T-cell (primary cell): ENCODE results near the gene ARHGEF16. TPM values are rescaled to one million over a fixed set of nuclear protein-coding genes. Genes with fewer than 3 reads are reported as not detected.

Experiments
- ATAC-seq, 4 experiments: fragments of 200-7000 bp in 3 of 4; fragments of 150-1000 bp in 1 of 4; cut with Tn5 transposase; replicated peaks in 1 of 4; 1 replicate in 3 of 4; 2 replicates in 1 of 4; pipeline ENCODE4 v1.10.0; 2021; ENCODE audit warnings: moderate library complexity in 3 of 4, mild to moderate bottlenecking in 2 of 4, moderate number of reproducible peaks in 1 of 4
- CTCF ChIA-PET, 2 donors: fragments of 300-600 bp; sonication (Branson Sonifier 250); formaldehyde crosslinking; loops; one replicate each; lab custom pipeline; 2022; ENCODE audit warnings: antibody characterized with exemption in 2 of 2; lab: Charles Lee
- POLR2A ChIA-PET, 2 donors: fragments of 300-600 bp; sonication (Branson Sonifier 250); formaldehyde crosslinking; loops; one replicate each; lab custom pipeline; 2022; ENCODE audit warnings: antibody characterized with exemption in 2 of 2; lab: Charles Lee
- DNase-seq, 35 experiments: peaks; one replicate each; pipeline versions ENCODE4 v3.0.0 to v3.0.0-alpha.2; 2013 to 2023
- H3K27ac ChIP-seq: one replicate; pipeline ENCODE4 v1.5.1; 2013; ENCODE audit warnings: low read length
- H3K27me3 ChIP-seq, 2 experiments: replicated peaks in 1 of 2; 1 replicate in 1 of 2; 2 replicates in 1 of 2; pipeline versions ENCODE4 v1.6.1 to v1.7.0; 2013; ENCODE audit warnings: low read length in 1 of 2, mixed read lengths in 1 of 2; ENCODE audit not compliant: control insufficient read depth in 2 of 2, insufficient read depth in 2 of 2; ENCODE audit errors: extremely low read depth in 1 of 2
- H3K36me3 ChIP-seq, 2 donors: 1 replicate in 1 of 2; 2 replicates in 1 of 2; pipeline versions ENCODE4 v1.6.1 to v1.7.0; 2013; ENCODE audit warnings: low read length in 1 of 2; ENCODE audit not compliant: control insufficient read depth in 2 of 2, insufficient read depth in 1 of 2; ENCODE audit errors: extremely low read depth in 1 of 2
- H3K4me1 ChIP-seq, 2 experiments: 1 replicate in 1 of 2; 2 replicates in 1 of 2; pipeline versions ENCODE4 v1.6.1 to v1.7.0; 2013; ENCODE audit warnings: low read length in 2 of 2, mixed read lengths in 1 of 2; ENCODE audit not compliant: insufficient read depth in 2 of 2, control insufficient read depth in 1 of 2; ENCODE audit errors: extremely low read depth in 1 of 2
- H3K4me3 ChIP-seq, 2 donors: 1 replicate in 1 of 2; 2 replicates in 1 of 2; pipeline versions ENCODE4 v1.5.1 to v1.7.0; 2013; ENCODE audit warnings: mild to moderate bottlenecking in 2 of 2, low read length in 1 of 2, moderate library complexity in 1 of 2; ENCODE audit not compliant: control insufficient read depth in 1 of 2; ENCODE audit errors: extremely low read depth in 1 of 2
- H3K9me3 ChIP-seq: 2 replicates; pipeline ENCODE4 v1.7.0; 2013
- H3K27ac Mint-ChIP-seq, 2 donors: one replicate each; pipeline ENCODE4 v1.8.0; 2020 to 2021; ENCODE audit warnings: mild to moderate bottlenecking in 2 of 2, mixed read lengths in 2 of 2
- H3K27me3 Mint-ChIP-seq, 2 donors: one replicate each; pipeline ENCODE4 v1.8.0; 2021 to 2022; ENCODE audit warnings: mixed read lengths in 2 of 2
- H3K36me3 Mint-ChIP-seq: one replicate; pipeline ENCODE4 v1.8.0; 2021; ENCODE audit warnings: mixed read lengths
- H3K4me1 Mint-ChIP-seq, 3 donors: one replicate each; pipeline ENCODE4 v1.8.0; 2020 to 2022; ENCODE audit warnings: mixed read lengths in 3 of 3, mild to moderate bottlenecking in 1 of 3
- H3K4me3 Mint-ChIP-seq, 3 donors: one replicate each; pipeline ENCODE4 v1.8.0; 2020 to 2022; ENCODE audit warnings: mild to moderate bottlenecking in 3 of 3, mixed read lengths in 3 of 3, moderate library complexity in 3 of 3
- H3K9me3 Mint-ChIP-seq, 3 donors: one replicate each; pipeline ENCODE4 v1.8.0; 2020 to 2022; ENCODE audit warnings: mixed read lengths in 3 of 3
- WGBS: methylation state at CpG from one replicate; pipeline ENCODE4 v1.1.5; 2013; ENCODE audit warnings: missing lambda C conversion rate; ENCODE audit not compliant: insufficient coverage; 5-methylcytosine and 5-hydroxymethylcytosine counted together
- total RNA-seq, 35 experiments: library from RNA in 6 of 35; stranded (reverse) in 6 of 35; fragments of 120-200 nt in 1 of 35; gene quantifications; one replicate each; pipeline versions ENCODE4 v1.2.1 to v1.2.4 and lab custom pipeline; 2013 to 2026

Gene ARHGEF16
- total RNA-seq, 5 donors from 2014 or later (not counting 1 experiment from before 2014, with no cell fraction given): 0.22 to 0.44 (median 0.29) TPM; not detected in 1

- ChIA-PET CTCF (no interaction called here), POLR2A (no interaction called here)
- Mint-ChIP-seq H3K27me3 (no peaks in the 10 kb centered on the region), H3K9me3 (no peaks in the 10 kb centered on the region), H3K4me3 (no peak overlapping the region), H3K4me1 (no peaks in the 10 kb centered on the region), H3K36me3 (no peaks in the 10 kb centered on the region), H3K27ac (no peak overlapping the region)
- no peaks in the 10 kb centered on the region for H3K9me3 ChIP-seq
- DNase-seq: no peak
- peaks cover 0 to 6% of the 10 kb centered on the region in 2 donors for H3K36me3 ChIP-seq
- H3K27me3 ChIP-seq: no peaks in the 10 kb centered on the region
- no peak for ATAC-seq
- no peak overlapping the region for H3K27ac ChIP-seq
- WGBS: 89% methylated on average over 15 of the region's 17 CpGs
- no peaks in the 10 kb centered on the region for H3K4me1 ChIP-seq
- no peak overlapping the region for H3K4me3 ChIP-seq
These were observed 47.0 kb downstream of the ARHGEF16 start for GRCh38 chr1:3501437-3501836.

- DNase-seq: peak in 14 of 35 experiments; percentile 10 to 42 (median 20)
- peaks cover 0 to 5% of the 10 kb centered on the region in 2 donors for H3K36me3 ChIP-seq
- WGBS: 89% methylated on average over 18 of the region's 26 CpGs
- Mint-ChIP-seq H3K4me1 (no peaks in the 10 kb centered on the region), H3K9me3 (no peaks in the 10 kb centered on the region), H3K36me3 (no peaks in the 10 kb centered on the region), H3K27me3 (no peaks in the 10 kb centered on the region), H3K4me3 (no peak overlapping the region), H3K27ac (no peak overlapping the region)
- ChIA-PET CTCF (no interaction called here), POLR2A (no interaction called here)
- H3K4me3 ChIP-seq: no peak overlapping the region
- peak in 2 of 4 experiments; percentile 36 to 55 for ATAC-seq
- no peaks in the 10 kb centered on the region for H3K27me3 ChIP-seq
- H3K4me1 ChIP-seq: no peaks in the 10 kb centered on the region
- no peaks in the 10 kb centered on the region for H3K9me3 ChIP-seq
- H3K27ac ChIP-seq: no peak overlapping the region
These were observed 47.6 kb downstream of the ARHGEF16 start for GRCh38 chr1:3501856-3502640.

DNA sequence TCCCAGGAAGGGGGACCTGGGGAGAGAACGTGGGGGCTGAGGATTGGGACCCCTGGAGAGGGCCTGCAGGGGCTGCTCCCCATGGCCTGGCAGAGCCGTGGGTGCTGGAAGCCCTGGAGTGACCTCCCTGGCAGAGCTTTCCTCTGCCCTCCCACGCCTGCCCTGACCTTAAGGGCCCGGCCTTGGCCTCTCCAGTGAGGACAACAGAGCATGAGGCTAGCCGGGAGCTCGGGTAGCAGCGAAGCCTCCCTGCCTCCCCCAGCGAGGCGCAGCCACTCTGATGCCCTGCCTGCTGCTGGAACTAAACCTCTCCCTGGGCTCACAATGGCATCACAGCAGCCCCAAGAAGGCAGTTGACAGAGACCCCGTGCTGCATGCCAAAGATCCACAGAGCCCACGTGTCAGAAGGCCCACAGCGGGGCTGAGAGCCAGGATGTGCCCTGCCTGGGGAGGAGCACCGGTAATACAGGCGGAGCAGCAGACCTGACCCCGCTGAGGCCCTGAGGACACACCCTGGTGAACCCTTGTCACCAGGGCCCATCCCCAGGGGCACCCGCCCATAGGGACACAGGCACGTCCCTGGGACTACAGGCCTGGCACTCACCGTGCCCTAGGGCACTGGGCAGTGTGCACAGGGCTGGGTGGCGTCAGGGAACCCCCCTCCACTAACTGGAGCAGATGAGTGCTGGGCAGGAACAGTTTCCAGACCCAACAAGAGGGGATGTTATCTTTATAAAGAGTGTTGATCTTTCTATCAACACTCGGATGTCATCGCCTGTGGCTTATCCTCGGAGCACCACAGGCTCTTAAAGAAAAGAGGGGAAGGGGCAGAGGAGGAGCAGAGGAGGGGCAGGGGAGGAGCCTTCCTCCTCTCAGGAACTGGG, 48.4 kb downstream of the ARHGEF16 start:
- H3K36me3 ChIP-seq: peaks cover 5 to 6% of the 10 kb centered on the region in 2 donors
- Mint-ChIP-seq H3K4me1 (no peaks in the 10 kb centered on the region), H3K4me3 (no peak overlapping the region), H3K27ac (no peak overlapping the region), H3K9me3 (no peaks in the 10 kb centered on the region), H3K36me3 (peaks cover 5% of the 10 kb centered on the region), H3K27me3 (no peaks in the 10 kb centered on the region)
- H3K9me3 ChIP-seq: no peaks in the 10 kb centered on the region
- CTCF ChIA-PET: no interaction called here
- H3K4me1 ChIP-seq: no peaks in the 10 kb centered on the region
- H3K27ac ChIP-seq: no peak overlapping the region
- POLR2A ChIA-PET: no interaction called here
- 92% methylated on average over 13 of the region's 22 CpGs for WGBS
- no peak overlapping the region for H3K4me3 ChIP-seq
- no peak for ATAC-seq
- H3K27me3 ChIP-seq: no peaks in the 10 kb centered on the region
- DNase-seq: no peak

DNA sequence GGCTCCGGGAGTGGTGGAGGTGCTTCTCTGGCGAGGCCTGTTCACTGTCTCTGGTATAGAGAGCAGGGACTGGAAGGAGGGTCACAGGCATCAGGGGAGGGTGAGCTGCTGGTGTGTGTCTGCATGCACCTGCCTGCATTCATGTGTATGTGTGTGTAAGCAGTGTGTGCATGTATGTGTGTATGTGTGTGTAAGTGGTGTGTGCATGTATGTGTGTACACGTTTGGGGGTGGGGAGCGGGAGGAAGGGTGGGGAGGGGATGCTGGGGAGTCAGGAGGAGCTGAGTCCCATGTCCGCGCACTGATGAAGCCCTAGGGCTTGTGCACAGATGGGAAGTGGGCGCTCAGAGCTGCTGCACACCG, 49.0 kb downstream of the ARHGEF16 start:
- no peaks in the 10 kb centered on the region for H3K27me3 Mint-ChIP-seq
- H3K4me1 Mint-ChIP-seq: no peaks in the 10 kb centered on the region
- H3K27me3 ChIP-seq: no peaks in the 10 kb centered on the region
- peaks cover 9% of the 10 kb centered on the region for H3K36me3 Mint-ChIP-seq
- DNase-seq: no peak
- H3K9me3 ChIP-seq: no peaks in the 10 kb centered on the region
- no peak overlapping the region for H3K4me3 ChIP-seq
- no peak overlapping the region for H3K27ac Mint-ChIP-seq
- WGBS: 89% methylated on average over 7 of the region's 8 CpGs
- no peaks in the 10 kb centered on the region for H3K9me3 Mint-ChIP-seq
- POLR2A ChIA-PET: no interaction called here
- ATAC-seq: no peak
- H3K27ac ChIP-seq: no peak overlapping the region
- H3K4me3 Mint-ChIP-seq: no peak overlapping the region
- CTCF ChIA-PET: no interaction called here
- H3K4me1 ChIP-seq: no peaks in the 10 kb centered on the region
- peaks cover 5 to 6% of the 10 kb centered on the region in 2 donors for H3K36me3 ChIP-seq

DNA sequence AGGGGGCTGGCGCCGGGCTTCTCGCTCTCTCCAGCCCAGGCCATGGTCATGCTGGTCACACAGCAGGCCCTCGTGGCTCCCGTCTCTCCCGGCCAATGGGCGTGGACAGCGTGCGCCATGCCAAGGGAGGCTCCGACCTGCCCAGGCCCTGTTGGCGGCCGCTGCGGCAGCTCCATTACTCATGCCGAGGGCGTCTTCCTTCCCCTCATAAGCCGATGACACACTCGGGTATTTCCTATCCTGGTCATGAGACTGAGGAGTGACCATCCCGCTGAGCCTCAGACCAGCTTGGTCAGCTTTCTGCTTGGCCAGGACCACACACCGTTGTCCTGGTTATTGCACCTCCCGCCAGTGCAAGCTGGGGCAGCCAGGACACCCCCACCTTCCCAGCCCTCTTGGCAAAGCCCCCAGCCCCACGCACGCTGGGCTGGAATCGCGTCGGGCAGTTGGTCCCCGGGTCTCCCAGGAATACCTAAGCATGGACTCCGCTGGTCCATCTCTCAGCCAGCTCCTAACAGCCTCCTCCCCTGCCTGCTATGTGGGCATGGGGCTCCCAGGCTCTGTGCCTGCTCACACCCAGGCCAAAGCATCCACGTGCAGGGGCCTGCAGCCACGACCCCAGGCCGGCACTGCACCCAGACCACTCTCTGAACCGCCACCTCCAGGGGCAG, 49.8 kb downstream of the ARHGEF16 start:
- no peak overlapping the region for H3K27ac ChIP-seq
- ChIA-PET POLR2A (no interaction called here), CTCF (no interaction called here)
- H3K27me3 Mint-ChIP-seq: no peaks in the 10 kb centered on the region
- DNase-seq: no peak
- H3K4me1 ChIP-seq: no peaks in the 10 kb centered on the region
- ATAC-seq: no peak
- H3K27ac Mint-ChIP-seq: no peak overlapping the region
- 91% methylated on average over 30 of the region's 31 CpGs for WGBS
- no peaks in the 10 kb centered on the region for H3K4me1 Mint-ChIP-seq
- no peak overlapping the region for H3K4me3 ChIP-seq
- H3K4me3 Mint-ChIP-seq: no peak overlapping the region
- peaks cover 5 to 6% of the 10 kb centered on the region in 2 donors for H3K36me3 ChIP-seq
- H3K27me3 ChIP-seq: no peaks in the 10 kb centered on the region
- no peaks in the 10 kb centered on the region for H3K9me3 ChIP-seq
- H3K9me3 Mint-ChIP-seq: no peaks in the 10 kb centered on the region
- peaks cover 9% of the 10 kb centered on the region for H3K36me3 Mint-ChIP-seq

- H3K9me3 Mint-ChIP-seq: no peaks in the 10 kb centered on the region
- 90% methylated on average over 7 of the region's 7 CpGs for WGBS
These were observed 50.3 kb downstream of the ARHGEF16 start for GRCh38 chr1:3504822-3505153.

More at GRCh38 chr1:3504822-3505153, 50.3 kb downstream of the ARHGEF16 start:
- DNase-seq (no peak), ATAC-seq (no peak)
- Mint-ChIP-seq H3K4me1 (no peaks in the 10 kb centered on the region), H3K36me3 (peaks cover 9% of the 10 kb centered on the region), H3K27ac (no peak overlapping the region), H3K27me3 (no peaks in the 10 kb centered on the region), H3K4me3 (no peak overlapping the region)
- POLR2A ChIA-PET: no interaction called here
- no peaks in the 10 kb centered on the region for H3K9me3 ChIP-seq
- H3K27me3 ChIP-seq: no peaks in the 10 kb centered on the region
- peaks cover 5 to 6% of the 10 kb centered on the region in 2 donors for H3K36me3 ChIP-seq
- no peaks in the 10 kb centered on the region for H3K4me1 ChIP-seq
- H3K4me3 ChIP-seq: no peak overlapping the region
- H3K27ac ChIP-seq: no peak overlapping the region
- CTCF ChIA-PET: no interaction called here
